ENCODE measurements around the gene SRPK2. TPM values are rescaled to one million over a fixed set of nuclear protein-coding genes. Genes with fewer than 3 reads are reported as not detected.
A peak's percentile ranks its signal among the peaks of the same experiment; 100 is the strongest.

SRPK2 gene
- total RNA-seq, 1 donor from 2014 or later: 70.5 TPM

DNA sequence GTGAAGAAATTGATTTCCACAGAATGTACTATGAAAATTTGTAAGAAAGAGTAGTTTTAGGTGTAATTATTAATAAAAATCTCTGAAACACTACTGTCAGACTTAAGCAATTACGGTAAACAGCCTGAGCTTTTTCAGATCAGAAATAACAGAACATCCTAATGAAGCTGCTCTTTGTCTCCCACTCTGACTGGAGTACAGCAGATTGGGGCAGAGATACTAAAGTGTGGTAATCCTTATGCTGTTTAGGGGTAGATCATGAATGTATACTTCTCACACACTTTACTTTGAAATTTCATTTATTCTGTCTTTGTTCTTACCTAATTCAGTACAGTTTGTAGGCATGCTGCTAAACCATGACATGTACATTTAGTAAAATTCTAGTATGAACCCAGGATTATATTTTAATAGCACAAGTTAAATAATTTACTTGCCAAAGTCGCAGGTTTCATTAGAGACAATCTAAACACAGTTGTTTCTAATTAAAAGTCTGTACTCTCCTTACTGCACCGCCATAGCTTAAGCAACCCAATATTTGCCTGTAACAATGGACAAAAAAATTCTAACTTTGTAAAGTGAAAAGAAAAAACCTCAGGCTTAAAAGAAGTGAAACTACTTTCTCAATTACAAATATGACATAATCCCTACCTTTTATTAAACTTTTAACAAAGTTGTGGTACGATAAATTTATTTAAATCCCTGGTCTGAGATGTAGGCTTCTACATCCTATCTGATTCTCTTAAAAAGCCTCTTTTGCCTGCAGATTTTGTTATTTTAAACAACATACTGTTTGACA is 286.0 kb downstream of the SRPK2 start:
- Mint-ChIP-seq H3K27me3 (ENCODE audit: unreplicated experiment) (no peaks in the 10 kb centered on the region), H3K36me3 (ENCODE audit: low read depth, unreplicated experiment) (peaks cover 12% of the 10 kb centered on the region), H3K4me3 (ENCODE audit: unreplicated experiment) (no peak overlapping the region), H3K27ac (ENCODE audit: unreplicated experiment) (no peak overlapping the region), H3K9me3 (ENCODE audit: unreplicated experiment) (no peaks in the 10 kb centered on the region), H3K4me1 (ENCODE audit: unreplicated experiment) (no peaks in the 10 kb centered on the region)
- DNase-seq (ENCODE audit: low spot score): no peak
- TF ChIP-seq, protein P1, sequence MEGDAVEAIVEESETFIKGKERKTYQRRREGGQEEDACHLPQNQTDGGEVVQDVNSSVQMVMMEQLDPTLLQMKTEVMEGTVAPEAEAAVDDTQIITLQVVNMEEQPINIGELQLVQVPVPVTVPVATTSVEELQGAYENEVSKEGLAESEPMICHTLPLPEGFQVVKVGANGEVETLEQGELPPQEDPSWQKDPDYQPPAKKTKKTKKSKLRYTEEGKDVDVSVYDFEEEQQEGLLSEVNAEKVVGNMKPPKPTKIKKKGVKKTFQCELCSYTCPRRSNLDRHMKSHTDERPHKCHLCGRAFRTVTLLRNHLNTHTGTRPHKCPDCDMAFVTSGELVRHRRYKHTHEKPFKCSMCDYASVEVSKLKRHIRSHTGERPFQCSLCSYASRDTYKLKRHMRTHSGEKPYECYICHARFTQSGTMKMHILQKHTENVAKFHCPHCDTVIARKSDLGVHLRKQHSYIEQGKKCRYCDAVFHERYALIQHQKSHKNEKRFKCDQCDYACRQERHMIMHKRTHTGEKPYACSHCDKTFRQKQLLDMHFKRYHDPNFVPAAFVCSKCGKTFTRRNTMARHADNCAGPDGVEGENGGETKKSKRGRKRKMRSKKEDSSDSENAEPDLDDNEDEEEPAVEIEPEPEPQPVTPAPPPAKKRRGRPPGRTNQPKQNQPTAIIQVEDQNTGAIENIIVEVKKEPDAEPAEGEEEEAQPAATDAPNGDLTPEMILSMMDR (IDR thresholded peaks at IDR 0.05; ENCODE audit: unreplicated experiment): no peak

DNA sequence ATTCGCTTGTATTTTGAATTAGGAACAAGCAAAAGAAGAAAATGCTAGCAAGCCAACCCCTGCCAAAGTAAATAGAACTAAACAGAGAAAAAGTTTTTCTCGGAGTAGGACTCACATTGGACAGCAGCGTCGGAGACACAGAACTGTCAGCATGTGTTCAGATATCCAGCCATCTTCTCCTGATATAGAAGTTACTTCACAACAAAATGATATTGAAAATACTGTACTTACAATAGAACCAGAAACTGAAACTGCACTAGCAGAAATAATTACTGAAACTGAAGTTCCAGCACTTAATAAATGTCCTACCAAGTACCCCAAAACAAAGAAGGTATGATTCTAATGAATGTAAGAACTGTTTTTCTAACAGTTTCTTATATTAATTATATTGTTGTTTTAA is 286.9 kb downstream of the SRPK2 start:
- no peak for DNase-seq (ENCODE audit: low spot score)
- Mint-ChIP-seq H3K36me3 (ENCODE audit: low read depth, unreplicated experiment) (peaks cover 12% of the 10 kb centered on the region), H3K4me3 (ENCODE audit: unreplicated experiment) (no peak overlapping the region), H3K27me3 (ENCODE audit: unreplicated experiment) (no peaks in the 10 kb centered on the region), H3K27ac (ENCODE audit: unreplicated experiment) (no peak overlapping the region), H3K9me3 (ENCODE audit: unreplicated experiment) (no peaks in the 10 kb centered on the region), H3K4me1 (ENCODE audit: unreplicated experiment) (no peaks in the 10 kb centered on the region)
- TF ChIP-seq, protein P1 (IDR thresholded peaks at IDR 0.05; ENCODE audit: unreplicated experiment): no peak

DNA sequence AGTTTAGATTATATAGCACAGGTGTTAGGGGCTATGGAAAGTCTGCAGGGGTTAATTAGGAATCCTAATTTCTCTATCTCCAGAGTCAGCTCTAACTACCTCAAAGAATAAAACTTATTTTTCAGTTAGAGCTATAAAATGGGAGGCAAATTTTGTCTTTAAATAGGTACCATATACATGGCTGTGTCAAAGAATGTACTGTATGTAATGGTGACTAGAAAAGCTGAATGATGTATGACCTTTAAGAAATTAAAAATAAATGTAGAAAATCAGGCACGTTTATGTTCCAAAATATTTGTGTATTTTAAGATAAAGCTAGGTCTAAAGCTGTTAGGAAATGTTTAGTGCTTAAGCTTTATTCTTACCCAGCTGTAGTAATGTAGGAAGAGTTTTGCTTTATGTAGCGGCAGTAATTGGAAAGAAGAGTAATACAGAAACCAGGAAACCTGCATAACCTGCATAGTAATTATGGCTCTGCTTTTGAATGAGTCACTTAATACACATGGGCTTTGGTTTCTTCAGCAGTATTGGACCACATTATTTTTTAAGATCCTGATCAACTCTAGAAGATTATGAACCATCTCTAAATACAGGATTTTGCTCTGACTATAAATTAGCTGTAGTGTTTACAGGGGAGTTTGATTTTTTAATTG is 289.7 kb downstream of the SRPK2 start:
- no peak for DNase-seq (ENCODE audit: low spot score)
- no peaks in the 10 kb centered on the region for H3K9me3 Mint-ChIP-seq (ENCODE audit: unreplicated experiment)
- H3K27ac Mint-ChIP-seq (ENCODE audit: unreplicated experiment): no peak overlapping the region
- H3K36me3 Mint-ChIP-seq (ENCODE audit: low read depth, unreplicated experiment): peaks cover 7% of the 10 kb centered on the region
- TF ChIP-seq, protein P1 (IDR thresholded peaks at IDR 0.05; ENCODE audit: unreplicated experiment): no peak
- no peak overlapping the region for H3K4me3 Mint-ChIP-seq (ENCODE audit: unreplicated experiment)
- no peaks in the 10 kb centered on the region for H3K27me3 Mint-ChIP-seq (ENCODE audit: unreplicated experiment)
- H3K4me1 Mint-ChIP-seq (ENCODE audit: unreplicated experiment): no peaks in the 10 kb centered on the region

DNA sequence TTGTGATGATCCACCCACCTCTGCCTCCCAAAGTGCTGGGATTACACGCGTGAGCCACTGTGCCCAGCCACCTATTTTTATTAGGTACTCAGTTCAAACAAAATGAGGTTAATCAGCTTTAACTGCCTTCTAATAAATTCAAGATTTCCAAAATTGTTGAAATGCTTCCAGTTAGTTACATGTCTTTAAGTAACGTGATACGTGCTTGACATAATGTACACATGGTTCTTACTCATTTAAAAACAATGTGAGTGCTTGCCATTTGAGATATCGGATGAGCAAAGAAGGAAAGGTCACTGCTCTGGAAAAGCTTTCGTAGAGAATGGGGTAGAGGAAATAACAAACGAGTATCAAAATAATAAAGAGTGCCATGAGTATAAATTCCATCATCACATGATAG is 291.1 kb downstream of the SRPK2 start:
- TF ChIP-seq, protein P1 (IDR thresholded peaks at IDR 0.05; ENCODE audit: unreplicated experiment): no peak
- peaks cover 4% of the 10 kb centered on the region for H3K36me3 Mint-ChIP-seq (ENCODE audit: low read depth, unreplicated experiment)
- H3K9me3 Mint-ChIP-seq (ENCODE audit: unreplicated experiment): no peaks in the 10 kb centered on the region
- no peak overlapping the region for H3K4me3 Mint-ChIP-seq (ENCODE audit: unreplicated experiment)
- no peaks in the 10 kb centered on the region for H3K4me1 Mint-ChIP-seq (ENCODE audit: unreplicated experiment)
- DNase-seq (ENCODE audit: low spot score): no peak
- H3K27ac Mint-ChIP-seq (ENCODE audit: unreplicated experiment): peak overlapping the region; percentile 34
- H3K27me3 Mint-ChIP-seq (ENCODE audit: unreplicated experiment): no peaks in the 10 kb centered on the region

DNA sequence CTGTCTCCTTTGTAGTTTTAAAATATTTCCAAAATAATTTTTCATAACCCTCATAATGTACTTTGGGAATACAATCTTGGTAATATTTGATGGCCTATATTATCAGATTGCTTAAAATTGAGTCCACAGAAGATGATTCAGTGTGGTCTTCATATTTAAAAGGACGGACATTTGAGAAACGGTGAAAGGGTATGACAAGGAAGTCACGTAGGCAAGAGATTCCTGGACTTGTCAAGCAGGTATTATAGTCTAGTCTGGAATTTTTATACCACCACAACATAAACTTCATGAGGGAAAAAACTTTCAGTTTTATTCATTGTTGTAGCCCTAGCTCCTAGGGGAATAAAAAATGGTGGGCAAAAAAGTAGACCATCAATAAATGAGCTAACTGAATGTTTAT is 292.4 kb downstream of the SRPK2 start:
- Mint-ChIP-seq H3K36me3 (ENCODE audit: low read depth, unreplicated experiment) (peaks cover 6% of the 10 kb centered on the region), H3K4me1 (ENCODE audit: unreplicated experiment) (no peaks in the 10 kb centered on the region), H3K27ac (ENCODE audit: unreplicated experiment) (peak overlapping the region; percentile 26), H3K9me3 (ENCODE audit: unreplicated experiment) (no peaks in the 10 kb centered on the region), H3K27me3 (ENCODE audit: unreplicated experiment) (no peaks in the 10 kb centered on the region), H3K4me3 (ENCODE audit: unreplicated experiment) (no peak overlapping the region)
- TF ChIP-seq, protein P1 (IDR thresholded peaks at IDR 0.05; ENCODE audit: unreplicated experiment): no peak
- no peak for DNase-seq (ENCODE audit: low spot score)

Data from endothelial cell (in vitro differentiated cells).